ENCODE results near the gene PLXNB1. TPM values are rescaled to one million over a fixed set of nuclear protein-coding genes. Genes with fewer than 3 reads are reported as not detected.
"Not testable (repeated sequence)": the region's sequence is repeated elsewhere in the genome, so short reads cannot be mapped to it uniquely, and the experiment has no call there.

Gene PLXNB1
- total and polyA plus RNA-seq, 12 donors: 3.4 to 115 (median 13.7) TPM

- DNase-seq: peak in 1 of 7 donors; percentile 7
- intact Hi-C loops (cut with DNase I): no loop called here
- 87 to 93% (median 89%) methylated on average over 5 to 9 of the region's 9 CpGs for WGBS, 4 donors
These were observed 48.2 kb upstream of the PLXNB1 start for GRCh38 chr3:48477959-48478520.

GRCh38 chr3:48476426-48477053 is 46.7 kb upstream of the PLXNB1 start:
- WGBS, 4 donors: 82 to 92% (median 87%) methylated on average over 7 to 9 of the region's 9 CpGs
- peaks cover 17 to 22% of the 10 kb centered on the region in 2 donors for H3K4me1 ChIP-seq (replicated peaks in 1 of 2)
- H3K9me3 ChIP-seq (replicated peaks in 1 of 3): no peaks in the 10 kb centered on the region
- no peak for TF ChIP-seq CTCF (IDR thresholded peaks at IDR 0.05)
- TF ChIP-seq POLR2A (IDR thresholded peaks at IDR 0.05): no peak
- H3K36me3 ChIP-seq (replicated peaks in 1 of 2): no peaks in the 10 kb centered on the region
- DNase-seq: peak in 1 of 7 donors; percentile 53
- H3K27ac ChIP-seq: no peak overlapping the region
- no peak overlapping the region for H3K4me3 ChIP-seq
- no peaks in the 10 kb centered on the region for H3K27me3 ChIP-seq
- intact Hi-C loops (cut with DNase I): no loop called here

More at GRCh38 chr3:48477959-48478520, 48.2 kb upstream of the PLXNB1 start:
- no peak overlapping the region for H3K27ac ChIP-seq
- no peak overlapping the region for H3K4me3 ChIP-seq
- no peaks in the 10 kb centered on the region for H3K36me3 ChIP-seq (replicated peaks in 1 of 2)
- no peaks in the 10 kb centered on the region for H3K27me3 ChIP-seq
- H3K9me3 ChIP-seq (replicated peaks in 1 of 3): no peaks in the 10 kb centered on the region
- TF ChIP-seq CTCF (IDR thresholded peaks at IDR 0.05) (no peak), POLR2A (IDR thresholded peaks at IDR 0.05) (no peak)
- H3K4me1 ChIP-seq (replicated peaks in 1 of 2): peaks cover 7 to 13% of the 10 kb centered on the region in 2 donors

GRCh38 chr3:48475188-48475587 is 45.3 kb upstream of the PLXNB1 start:
- Histone ChIP-seq H3K4me3 (no peak overlapping the region), H3K36me3 (replicated peaks in 1 of 2) (no peaks in the 10 kb centered on the region), H3K4me1 (replicated peaks in 1 of 2) (peaks cover 18 to 36% of the 10 kb centered on the region in 2 donors), H3K27ac (peak overlapping the region in 1 of 5 donors; percentile 55), H3K27me3 (no peaks in the 10 kb centered on the region), H3K9me3 (replicated peaks in 1 of 3) (no peaks in the 10 kb centered on the region)
- intact Hi-C loops (cut with DNase I): no loop called here
- WGBS, 4 donors: 86 to 88% (median 87%) methylated on average over 9 to 11 of the region's 11 CpGs
- no peak for DNase-seq
- TF ChIP-seq CTCF (IDR thresholded peaks at IDR 0.05) (no peak), POLR2A (IDR thresholded peaks at IDR 0.05) (no peak)

- Histone ChIP-seq H3K4me1 (replicated peaks in 1 of 2) (peaks cover 18 to 42% of the 10 kb centered on the region in 2 donors), H3K36me3 (replicated peaks in 1 of 2) (peaks cover 0 to 2% of the 10 kb centered on the region in 2 donors), H3K9me3 (replicated peaks in 1 of 3) (no peaks in the 10 kb centered on the region), H3K27ac (peak overlapping the region in 1 of 5 donors; percentile 55), H3K4me3 (no peak overlapping the region), H3K27me3 (no peaks in the 10 kb centered on the region)
- DNase-seq: peak in 4 of 7 donors; percentile 35 to 59 (median 47)
- intact Hi-C loops (cut with DNase I): no loop called here
- WGBS, 4 donors: 46 to 75% (median 57%) methylated on average over 4 of the region's 4 CpGs
- no peak for TF ChIP-seq POLR2A (IDR thresholded peaks at IDR 0.05)
- TF ChIP-seq CTCF (IDR thresholded peaks at IDR 0.05): no peak
These were observed 44.7 kb upstream of the PLXNB1 start for GRCh38 chr3:48474619-48475018.

- Histone ChIP-seq H3K27ac (peak overlapping the region in 1 of 5 donors; percentile 93), H3K4me1 (replicated peaks in 1 of 2) (peaks cover 18 to 47% of the 10 kb centered on the region in 2 donors)
- WGBS, 4 donors: 92 to 97% (median 93%) methylated on average over 4 of the region's 4 CpGs
- DNase-seq; H3K27me3 ChIP-seq; intact Hi-C loops (cut with DNase I); H3K9me3 ChIP-seq (replicated peaks in 1 of 3); H3K36me3 ChIP-seq (replicated peaks in 1 of 2); H3K4me3 ChIP-seq: not testable (repeated sequence)
These were observed 44.1 kb upstream of the PLXNB1 start for GRCh38 chr3:48474031-48474430.
